Ovary (tissue), 9 donors: Measurements from ENCODE around the gene RAET1E. TPM values are rescaled to one million over a fixed set of nuclear protein-coding genes. Genes with fewer than 3 reads are reported as not detected.

ENCODE experiments used
- DNase-seq, 5 donors: peaks; one replicate each; pipeline ENCODE4 v3.0.0-alpha.2; 2019 to 2020
- H3K27ac ChIP-seq, 2 donors: fragments of 200-600 bp; one replicate each; pipeline versions ENCODE4 v1.5.1 to v1.8.0; 2019 to 2022
- H3K27me3 ChIP-seq: fragments of 200-600 bp; one replicate; pipeline ENCODE4 v1.8.0; 2022
- H3K36me3 ChIP-seq: fragments of 200-600 bp; sonication (generic); one replicate; pipeline ENCODE4 v1.5.1; 2019
- H3K4me1 ChIP-seq: one replicate; pipeline ENCODE4 v1.8.1; 2013; ENCODE audit warnings: mild to moderate bottlenecking, moderate library complexity; ENCODE audit not compliant: insufficient read depth
- H3K4me3 ChIP-seq: fragments of 200-600 bp; sonication (generic); one replicate; pipeline ENCODE4 v1.5.1; 2017
- H3K9me3 ChIP-seq, 2 donors: fragments of 200-600 bp in 1 of 2; sonication (generic) in 1 of 2; one replicate each; pipeline versions ENCODE4 v1.5.1 to v1.8.1; 2013 to 2019; ENCODE audit warnings: mild to moderate bottlenecking in 1 of 2, moderate library complexity in 1 of 2
- CTCF ChIP-seq, 3 donors: fragments of 450-650 bp in 2 of 3; fragments of 200-600 bp in 1 of 3; IDR thresholded peaks; one replicate each; pipeline versions ENCODE4 v1.5.1 to v1.8.0; 2016 to 2022; ENCODE audit warnings: antibody characterized with exemption in 3 of 3, mild to moderate bottlenecking in 1 of 3
- EP300 ChIP-seq: sonication (generic); formaldehyde crosslinking; IDR thresholded peaks from one replicate; pipeline ENCODE4 v1.6.1; 2017; ENCODE audit warnings: antibody characterized with exemption
- POLR2A ChIP-seq: fragments of 450-650 bp; IDR thresholded peaks from one replicate; pipeline ENCODE4 v1.6.1; 2017; ENCODE audit warnings: antibody characterized with exemption, mild to moderate bottlenecking, moderate library complexity
- WGBS, 3 donors: extraction: QIAGEN DNeasy Blood & Tissue Kit in 1 of 3; methylation state at CpG; one replicate each; pipeline versions ENCODE4 v1.1.5 to v1.1.7; 2013 to 2017; 5-methylcytosine and 5-hydroxymethylcytosine counted together
- intact Hi-C, 4 donors: fragments of 100-400 bp; cut with DNase I; formaldehyde crosslinking; loops; one replicate each; pipeline versions ENCODE4 v1.11.0 to v1.15.1; 2022 to 2023
- polyA plus RNA-seq, 2 donors: library from polyadenylated mRNA; stranded (reverse); fragments of 200-250 nt in 1 of 2; fragments of 350-450 nt in 1 of 2; fragmentation: Illumina TruSeq in 1 of 2; extraction: RNeasy Lipid Tissue Mini Kit (QIAGEN cat#74804) in 1 of 2; gene quantifications; one replicate each; pipeline ENCODE4 v1.2.3, GENCODE V29; 2013 to 2014
- total RNA-seq, 7 donors: library from RNA; depleted of rRNA in 2 of 7; stranded (reverse); fragments of >200 nt in 2 of 7; fragmentation: NEBNext Ultra II Directional in 3 of 7; extraction: Animal tissue kit (Norgen Biotek cat#: 25700) in 3 of 7; gene quantifications; one replicate each; pipeline versions ENCODE4 v1.1.0 to v1.2.4, GENCODE V29; 2016 to 2023
- donor health status: DM: no; HTN: no; CAD: no; lungs with moderate emphysema.
- donor health status: DM: no; HTN: no; CAD: no.
- donor health status: Bipolar disorder and iron deficiency.
- donor health status: DM: yes; HTN: yes; CAD: no.
- donor health status: DM: no; HTN: no; CAD: no.
- donor health status: DM: yes; HTN: yes; CAD: no.

Gene RAET1E
- total and polyA plus RNA-seq, 9 donors, result 0.11 to 0.69 (median 0.22) TPM; not detected in 3

- 65 to 84% (median 83%) methylated on average over 10 of the region's 10 CpGs for WGBS, 3 donors
- Histone ChIP-seq H3K27me3 (no peaks in the 10 kb centered on the region), H3K36me3 (no peaks in the 10 kb centered on the region), H3K4me1 (peaks cover 2% of the 10 kb centered on the region), H3K4me3 (no peak overlapping the region), H3K27ac (no peak overlapping the region), H3K9me3 (no peaks in the 10 kb centered on the region)
- TF ChIP-seq EP300, result no peak
- TF ChIP-seq POLR2A, result no peak
- no peak for TF ChIP-seq CTCF (IDR thresholded peaks at IDR 0.05)
- no peak for DNase-seq
- intact Hi-C loops, result no loop called here
These were observed 16.7 kb downstream of the RAET1E start for GRCh38 chr6:149881066-149881766.

- intact Hi-C loops, result no loop called here
- Histone ChIP-seq H3K4me3 (no peak overlapping the region), H3K9me3 (no peaks in the 10 kb centered on the region), H3K27ac (no peak overlapping the region), H3K4me1 (no peaks in the 10 kb centered on the region), H3K36me3 (no peaks in the 10 kb centered on the region), H3K27me3 (no peaks in the 10 kb centered on the region)
- WGBS, 3 donors, result 86 to 93% (median 93%) methylated on average over 1 of the region's 1 CpG
- DNase-seq, result no peak
- no peak for TF ChIP-seq EP300
- TF ChIP-seq POLR2A, result no peak
- no peak for TF ChIP-seq CTCF (IDR thresholded peaks at IDR 0.05)
These were observed 20.3 kb downstream of the RAET1E start for GRCh38 chr6:149877659-149878058.

- H3K36me3 ChIP-seq, result no peaks in the 10 kb centered on the region
- TF ChIP-seq CTCF (IDR thresholded peaks at IDR 0.05), result no peak
- TF ChIP-seq EP300, result no peak
- no peak for TF ChIP-seq POLR2A
These were observed 21.5 kb downstream of the RAET1E start for GRCh38 chr6:149876241-149876933.

GRCh38 chr6:149872233-149872632 lies 25.7 kb downstream of the RAET1E start:
- intact Hi-C loops, result no loop called here
- no peaks in the 10 kb centered on the region for H3K27me3 ChIP-seq
- WGBS, 3 donors, result 80 to 85% (median 81%) methylated on average over 1 of the region's 1 CpG

More at GRCh38 chr6:149876241-149876933, 21.5 kb downstream of the RAET1E start:
- DNase-seq, result no peak
- intact Hi-C loops, result no loop called here
- Histone ChIP-seq H3K9me3 (no peaks in the 10 kb centered on the region), H3K27me3 (no peaks in the 10 kb centered on the region), H3K4me3 (no peak overlapping the region), H3K27ac (no peak overlapping the region), H3K4me1 (no peaks in the 10 kb centered on the region)
- 51 to 62% (median 59%) methylated on average over 3 of the region's 3 CpGs for WGBS, 3 donors

More at GRCh38 chr6:149872233-149872632, 25.7 kb downstream of the RAET1E start:
- Histone ChIP-seq H3K27ac (no peak overlapping the region), H3K9me3 (no peaks in the 10 kb centered on the region), H3K36me3 (no peaks in the 10 kb centered on the region), H3K4me3 (no peak overlapping the region), H3K4me1 (no peaks in the 10 kb centered on the region)
- DNase-seq, result no peak
- no peak for TF ChIP-seq CTCF (IDR thresholded peaks at IDR 0.05)
- TF ChIP-seq POLR2A, result no peak
- TF ChIP-seq EP300, result no peak
